Natural killer cell treated with Interleukin-12 subunit alpha and Interleukin-12 subunit beta and Interleukin-15 and Interleukin-18, amount 100 ng/mL, for 72 hours (primary cell): ENCODE measurements around the gene GNB1. TPM values are rescaled to one million over a fixed set of nuclear protein-coding genes. Genes with fewer than 3 reads are reported as not detected.

Experiments
- ATAC-seq, 2 donors: fragments of 150-1000 bp; cut with Tn5 transposase in 1 of 2; sonication (Bioruptor Pico), chemical (Tn5 transposase) in 1 of 2; 2 replicates each; pipeline ENCODE4 v1.10.0; 2021
- DNase-seq: peaks from one replicate; pipeline ENCODE4 v3.0.0; 2022; ENCODE audit warnings: low spot score
- H3K27ac Mint-ChIP-seq, 2 donors: 1 replicate in 1 of 2; 2 replicates in 1 of 2; pipeline ENCODE4 v1.8.0; 2022; ENCODE audit warnings: mixed read lengths in 2 of 2, mild to moderate bottlenecking in 1 of 2, moderate library complexity in 1 of 2
- H3K27me3 Mint-ChIP-seq, 2 donors: 1 replicate in 1 of 2; 2 replicates in 1 of 2; pipeline ENCODE4 v1.8.0; 2022; ENCODE audit warnings: mixed read lengths in 2 of 2
- H3K36me3 Mint-ChIP-seq: one replicate; pipeline ENCODE4 v1.8.0; 2022; ENCODE audit warnings: mixed read lengths
- H3K4me1 Mint-ChIP-seq, 2 donors: 1 replicate in 1 of 2; 2 replicates in 1 of 2; pipeline ENCODE4 v1.8.0; 2022; ENCODE audit warnings: low read depth in 2 of 2, mixed read lengths in 2 of 2, mild to moderate bottlenecking in 1 of 2
- H3K4me3 Mint-ChIP-seq: one replicate; pipeline ENCODE4 v1.8.0; 2022; ENCODE audit warnings: mixed read lengths
- H3K9me3 Mint-ChIP-seq: 2 replicates; pipeline ENCODE4 v1.8.0; 2022; ENCODE audit warnings: mixed read lengths
- total RNA-seq, 2 donors: library from RNA; stranded (reverse); gene quantifications; one replicate each; pipeline ENCODE4 v1.2.3, GENCODE V29; 2022

GNB1 gene
- total RNA-seq, 2 donors from 2014 or later: 361 to 446 TPM

DNA sequence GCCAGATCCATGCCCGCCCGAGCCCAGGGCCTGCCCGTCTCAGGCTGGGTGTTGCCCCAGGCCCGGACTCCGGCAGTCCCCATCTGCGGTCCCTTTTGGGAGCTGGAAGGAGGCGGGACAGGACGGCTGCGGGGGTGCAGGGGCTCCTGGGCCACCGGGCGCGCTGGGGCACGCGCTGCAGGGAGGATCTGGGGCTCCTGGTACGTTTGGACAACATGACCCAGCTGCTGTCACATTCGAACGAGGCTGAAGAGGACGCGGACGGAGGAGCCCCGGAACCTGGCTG is 17.6 kb upstream of the GNB1 start:
- Mint-ChIP-seq H3K27ac (no peak overlapping the region), H3K4me3 (peak overlapping the region; percentile 52), H3K9me3 (no peaks in the 10 kb centered on the region), H3K36me3 (no peaks in the 10 kb centered on the region), H3K27me3 (no peaks in the 10 kb centered on the region), H3K4me1 (peaks cover 13 to 16% of the 10 kb centered on the region in 2 donors)
- ATAC-seq: peak in 1 of 2 donors; percentile 7
- no peak for DNase-seq

DNA sequence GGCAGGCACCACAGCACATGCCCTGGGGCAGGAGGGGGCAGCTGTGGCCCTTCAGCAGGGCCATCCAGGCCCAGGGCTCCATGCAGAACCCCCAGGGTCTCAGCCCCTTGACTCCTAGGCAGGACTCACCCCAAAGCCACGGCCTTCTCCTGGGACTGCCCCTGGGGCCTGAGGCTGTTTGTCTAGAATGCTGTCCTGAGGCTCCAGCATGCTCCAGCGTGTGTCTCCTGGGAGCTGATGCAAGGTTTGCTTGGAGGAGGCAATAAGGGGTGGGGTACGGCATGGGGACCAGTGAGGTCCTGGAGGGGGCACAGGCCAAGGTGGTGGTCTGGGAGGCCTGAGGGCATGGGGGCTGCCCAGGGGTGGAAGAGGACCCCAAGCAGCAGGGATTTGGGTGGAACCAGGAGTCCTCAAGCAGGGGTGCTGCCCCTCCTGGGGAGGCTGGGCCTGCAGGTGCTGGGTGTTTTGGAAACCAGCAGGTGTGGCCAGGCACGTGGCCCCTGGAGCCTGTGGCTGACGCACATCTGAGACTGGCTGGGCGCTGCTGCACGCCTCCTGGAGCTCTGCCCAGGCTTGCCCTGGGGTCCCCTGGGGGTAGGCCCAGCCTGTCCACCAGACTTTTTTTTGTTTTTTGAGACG is 16.3 kb upstream of the GNB1 start:
- Mint-ChIP-seq H3K36me3 (no peaks in the 10 kb centered on the region), H3K4me1 (peaks cover 13 to 16% of the 10 kb centered on the region in 2 donors), H3K4me3 (no peak overlapping the region), H3K27me3 (no peaks in the 10 kb centered on the region), H3K9me3 (no peaks in the 10 kb centered on the region), H3K27ac (no peak overlapping the region)
- DNase-seq (peak; percentile 51), ATAC-seq (no peak)

DNA sequence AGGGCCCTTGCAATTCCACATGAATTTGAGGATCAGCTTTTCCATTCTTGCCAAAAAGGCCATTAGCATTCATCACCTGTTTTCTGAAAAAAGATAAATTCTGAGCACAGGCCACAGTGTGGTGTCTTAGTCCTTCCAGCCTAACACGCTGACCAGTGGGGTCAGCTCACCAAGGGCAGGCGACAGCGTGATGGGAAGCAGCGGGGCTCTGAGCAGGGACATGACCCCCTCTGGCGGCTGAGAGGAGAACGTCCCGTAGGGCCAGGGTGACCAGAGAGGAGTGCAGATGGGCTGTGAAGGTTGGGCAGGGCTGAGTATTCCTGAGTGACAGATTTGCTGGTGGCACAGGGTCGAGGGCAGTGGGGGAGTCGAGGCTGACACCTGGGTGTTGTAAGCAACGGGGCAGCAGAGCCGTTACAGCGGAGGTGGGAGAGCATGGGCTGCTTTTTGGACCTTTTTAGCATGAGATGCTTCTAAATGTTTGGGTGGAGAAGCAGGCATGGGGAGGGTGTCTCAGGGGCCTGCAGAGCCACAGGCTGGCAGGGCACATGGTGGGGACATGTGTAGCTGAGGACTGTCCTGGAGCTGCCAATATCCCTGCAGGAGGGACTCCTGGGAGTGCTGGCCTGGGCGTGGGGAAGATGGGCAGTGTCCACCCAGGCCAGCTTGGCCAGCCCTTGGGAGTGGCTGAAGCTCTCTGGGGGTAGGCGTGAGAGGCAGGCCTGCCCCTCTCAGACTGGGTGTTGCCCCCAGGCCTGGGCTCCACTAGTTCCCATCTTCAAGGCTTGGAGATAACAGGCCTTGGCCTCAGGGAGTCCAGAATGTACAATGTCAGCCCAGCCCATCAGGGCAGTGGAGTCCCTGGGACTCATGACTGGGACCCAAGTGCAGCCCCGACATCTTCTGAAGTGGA is 15.6 kb upstream of the GNB1 start:
- H3K9me3 Mint-ChIP-seq: no peaks in the 10 kb centered on the region
- peak; percentile 47 to 55 for ATAC-seq
- H3K36me3 Mint-ChIP-seq: no peaks in the 10 kb centered on the region
- H3K27ac Mint-ChIP-seq: peak overlapping the region in 1 of 2 donors; percentile 18
- H3K4me3 Mint-ChIP-seq: peak overlapping the region; percentile 47
- H3K4me1 Mint-ChIP-seq: peaks cover 13 to 16% of the 10 kb centered on the region in 2 donors
- H3K27me3 Mint-ChIP-seq: no peaks in the 10 kb centered on the region
- DNase-seq: peak; percentile 83

DNA sequence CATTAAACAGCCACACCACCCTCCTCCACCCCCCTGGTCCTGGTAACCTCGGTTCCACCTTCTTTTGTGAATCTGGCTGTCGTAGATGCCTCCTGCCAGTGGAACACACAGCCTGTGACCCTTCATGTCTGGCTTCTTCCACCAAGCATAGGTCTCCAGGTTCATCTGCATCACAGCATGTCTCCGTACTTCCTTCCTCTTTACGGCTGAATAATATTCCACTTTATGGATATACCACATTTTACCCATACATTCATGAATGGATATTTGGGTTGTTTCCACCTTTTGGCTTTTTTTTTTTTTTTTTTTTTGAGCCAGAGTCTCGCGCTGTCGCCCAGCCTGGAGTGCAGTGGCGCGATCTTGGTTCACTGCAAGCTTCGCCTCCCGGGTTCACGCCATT is 12.3 kb upstream of the GNB1 start:
- no peak overlapping the region for H3K4me3 Mint-ChIP-seq
- no peak overlapping the region for H3K27ac Mint-ChIP-seq
- peaks cover 5 to 7% of the 10 kb centered on the region in 2 donors for H3K4me1 Mint-ChIP-seq
- H3K36me3 Mint-ChIP-seq: no peaks in the 10 kb centered on the region
- no peaks in the 10 kb centered on the region for H3K9me3 Mint-ChIP-seq
- DNase-seq: no peak
- ATAC-seq: no peak
- H3K27me3 Mint-ChIP-seq: no peaks in the 10 kb centered on the region

DNA sequence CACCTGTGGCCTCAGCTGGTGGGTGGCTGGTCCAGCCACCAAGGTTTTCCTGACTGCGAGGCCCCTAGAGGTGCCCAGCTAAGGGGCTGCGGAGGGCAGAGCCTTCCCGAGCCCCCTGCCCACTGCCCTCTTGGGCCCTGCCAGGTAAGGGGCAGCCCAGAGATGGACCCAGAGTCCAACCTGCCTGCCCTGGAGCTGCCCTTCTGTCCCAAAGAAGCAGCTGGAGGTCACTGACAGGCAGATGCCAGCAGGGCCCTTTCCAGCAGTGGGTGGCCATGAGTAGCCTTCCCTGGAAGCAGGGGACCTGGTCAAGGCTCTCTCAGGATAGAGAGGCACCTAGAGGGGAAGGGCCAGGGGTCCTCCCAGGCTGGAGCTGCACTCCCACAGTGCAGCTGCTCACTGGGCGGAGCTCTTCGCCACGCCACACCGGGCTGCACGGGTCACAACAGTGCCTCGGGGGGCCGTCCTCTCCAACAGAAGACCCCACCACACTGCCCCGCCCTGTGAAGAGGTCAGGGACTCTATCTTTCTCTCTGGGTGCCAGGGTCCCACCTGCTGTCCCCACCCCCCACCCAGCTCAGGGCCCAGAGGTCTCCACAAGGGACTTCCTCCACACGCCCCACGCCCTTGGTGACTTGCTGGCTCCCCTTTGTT is 10.9 kb upstream of the GNB1 start:
- no peaks in the 10 kb centered on the region for H3K27me3 Mint-ChIP-seq
- H3K27ac Mint-ChIP-seq: no peak overlapping the region
- no peaks in the 10 kb centered on the region for H3K36me3 Mint-ChIP-seq
- no peak overlapping the region for H3K4me3 Mint-ChIP-seq
- peaks cover 5 to 7% of the 10 kb centered on the region in 2 donors for H3K4me1 Mint-ChIP-seq
- ATAC-seq (no peak), DNase-seq (no peak)
- H3K9me3 Mint-ChIP-seq: no peaks in the 10 kb centered on the region

DNA sequence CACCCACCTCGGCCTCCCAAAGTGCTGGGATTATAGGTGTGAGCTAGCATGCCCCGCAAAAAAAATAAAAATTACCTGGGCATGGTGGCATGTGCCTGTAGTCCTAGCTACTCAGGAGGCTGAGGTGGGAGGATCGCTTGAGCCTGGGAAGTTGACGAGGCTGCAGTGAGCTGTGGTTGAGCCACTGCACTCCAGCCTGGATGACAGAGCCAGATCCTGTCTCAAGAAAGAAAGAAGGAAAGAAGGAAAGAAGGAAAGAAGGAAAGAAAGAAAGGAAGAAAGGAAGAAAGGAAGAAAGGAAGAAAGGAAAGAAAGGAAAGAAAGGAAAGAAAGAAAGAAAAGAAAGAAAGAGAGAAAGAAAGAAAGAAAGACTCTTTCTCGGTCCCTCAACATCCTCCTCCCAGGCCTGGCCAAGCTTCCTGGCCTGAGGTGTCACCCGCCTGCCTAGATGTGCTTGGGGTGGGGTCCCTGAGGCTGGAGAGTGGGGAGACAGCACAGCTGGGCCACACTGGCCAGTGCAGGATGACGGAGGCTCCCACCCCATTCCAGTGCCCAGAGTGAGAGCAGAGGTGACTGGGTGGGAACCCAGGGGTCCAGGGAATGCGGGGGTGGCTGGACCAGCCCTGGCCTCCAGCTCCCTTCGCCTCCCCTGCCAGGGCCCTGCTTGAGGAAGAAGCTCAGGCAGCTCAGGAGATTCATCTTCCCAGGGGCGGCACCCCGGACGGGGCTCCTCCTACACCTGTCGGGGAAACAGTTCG is 10.2 kb upstream of the GNB1 start:
- Mint-ChIP-seq H3K4me1 (peaks cover 1 to 2% of the 10 kb centered on the region in 2 donors), H3K27ac (no peak overlapping the region), H3K9me3 (no peaks in the 10 kb centered on the region), H3K27me3 (no peaks in the 10 kb centered on the region), H3K4me3 (no peak overlapping the region), H3K36me3 (no peaks in the 10 kb centered on the region)
- DNase-seq (no peak), ATAC-seq (no peak)

DNA sequence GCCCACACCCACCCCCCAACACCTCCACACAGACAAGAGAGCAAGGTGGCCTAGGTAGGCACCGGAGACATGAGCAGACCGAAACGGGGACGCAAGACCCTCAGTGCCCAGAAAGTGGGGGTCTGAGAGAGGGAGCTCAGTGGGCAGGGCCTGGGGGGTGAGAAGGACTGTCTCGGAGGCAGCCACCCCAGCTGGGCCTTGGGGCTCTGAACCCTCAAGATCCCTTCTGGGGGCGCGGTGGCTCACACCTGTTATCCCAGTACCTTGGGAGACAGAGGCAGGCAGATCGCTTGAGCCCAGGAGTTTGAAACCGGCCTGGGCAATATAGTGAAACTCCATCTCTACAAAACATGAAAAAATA is 9.1 kb upstream of the GNB1 start:
- H3K36me3 Mint-ChIP-seq: no peaks in the 10 kb centered on the region
- peaks cover 0 to 2% of the 10 kb centered on the region in 2 donors for H3K27me3 Mint-ChIP-seq
- H3K4me1 Mint-ChIP-seq: peaks cover 0 to 4% of the 10 kb centered on the region in 2 donors
- no peak for ATAC-seq
- H3K27ac Mint-ChIP-seq: no peak overlapping the region
- no peaks in the 10 kb centered on the region for H3K9me3 Mint-ChIP-seq
- no peak overlapping the region for H3K4me3 Mint-ChIP-seq
- DNase-seq: no peak

DNA sequence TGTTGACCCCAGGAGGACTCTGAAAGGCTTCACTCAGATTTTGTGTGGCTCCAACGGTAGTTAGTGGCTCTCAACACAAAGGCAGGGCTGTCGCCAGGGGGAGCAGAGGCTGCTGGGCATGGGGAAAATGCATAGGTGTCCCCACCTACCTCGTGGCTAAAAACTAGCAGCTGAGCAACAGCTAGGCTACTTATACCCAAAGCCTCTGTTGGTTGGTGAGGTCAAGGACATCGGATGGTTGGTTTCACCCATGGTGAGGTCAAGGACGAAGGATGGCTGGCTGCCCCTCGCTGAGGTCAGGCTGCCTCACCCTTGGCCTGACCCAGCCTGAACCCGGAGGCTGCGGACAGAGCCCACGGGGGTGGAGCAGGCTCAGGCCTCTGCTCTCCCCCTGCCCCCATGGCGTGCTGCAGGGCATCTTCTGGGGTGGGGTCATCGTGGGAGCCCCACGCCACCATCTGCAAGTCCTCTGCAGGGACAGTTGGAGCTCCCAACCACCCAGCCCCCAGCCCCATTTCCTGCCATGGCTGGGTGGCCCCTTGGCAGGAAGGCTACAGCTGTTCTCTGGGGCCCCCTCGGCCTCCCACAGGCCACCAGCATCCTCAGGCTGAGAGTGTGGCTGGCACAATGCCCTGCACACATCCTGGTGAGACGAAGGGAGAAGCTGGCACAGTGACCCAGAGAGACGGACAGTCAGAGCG is 8.5 kb upstream of the GNB1 start:
- peaks cover 0 to 2% of the 10 kb centered on the region in 2 donors for H3K27me3 Mint-ChIP-seq
- H3K27ac Mint-ChIP-seq: no peak overlapping the region
- no peak overlapping the region for H3K4me3 Mint-ChIP-seq
- H3K4me1 Mint-ChIP-seq: peaks cover 0 to 9% of the 10 kb centered on the region in 2 donors
- DNase-seq: no peak
- H3K36me3 Mint-ChIP-seq: no peaks in the 10 kb centered on the region
- no peak for ATAC-seq
- H3K9me3 Mint-ChIP-seq: no peaks in the 10 kb centered on the region

DNA sequence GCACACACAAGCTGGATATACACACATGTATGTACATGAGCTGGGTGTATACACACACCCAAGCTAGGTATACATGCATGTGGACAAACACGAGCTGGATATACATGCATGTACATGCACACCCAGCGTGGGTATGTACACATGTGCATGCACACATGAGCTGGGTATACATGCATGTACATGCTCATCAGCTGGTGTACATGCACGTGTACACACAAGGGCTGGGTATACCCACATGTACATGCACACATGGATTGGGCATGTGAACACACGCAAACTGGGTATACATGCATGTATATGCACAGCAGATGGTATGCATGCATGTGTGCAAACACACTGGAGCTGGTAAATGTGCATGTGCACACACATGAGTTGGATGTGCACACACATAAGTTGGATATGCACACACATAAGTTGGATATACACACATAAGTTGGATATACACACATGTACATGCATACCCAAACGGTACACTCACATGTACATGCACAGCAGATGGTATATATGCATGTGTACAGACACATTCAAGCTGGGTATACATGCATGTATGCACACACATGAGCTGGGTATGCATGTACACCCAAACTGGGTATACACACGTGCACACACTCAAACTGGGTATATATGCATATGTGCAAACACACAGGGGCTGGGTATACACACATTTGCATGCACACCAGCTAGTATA is 7.5 kb upstream of the GNB1 start:
- Mint-ChIP-seq H3K36me3 (no peaks in the 10 kb centered on the region), H3K27ac (no peak overlapping the region), H3K27me3 (peaks cover 0 to 2% of the 10 kb centered on the region in 2 donors), H3K4me1 (peaks cover 0 to 10% of the 10 kb centered on the region in 2 donors), H3K9me3 (no peaks in the 10 kb centered on the region), H3K4me3 (no peak overlapping the region)
- ATAC-seq (no peak), DNase-seq (no peak)

DNA sequence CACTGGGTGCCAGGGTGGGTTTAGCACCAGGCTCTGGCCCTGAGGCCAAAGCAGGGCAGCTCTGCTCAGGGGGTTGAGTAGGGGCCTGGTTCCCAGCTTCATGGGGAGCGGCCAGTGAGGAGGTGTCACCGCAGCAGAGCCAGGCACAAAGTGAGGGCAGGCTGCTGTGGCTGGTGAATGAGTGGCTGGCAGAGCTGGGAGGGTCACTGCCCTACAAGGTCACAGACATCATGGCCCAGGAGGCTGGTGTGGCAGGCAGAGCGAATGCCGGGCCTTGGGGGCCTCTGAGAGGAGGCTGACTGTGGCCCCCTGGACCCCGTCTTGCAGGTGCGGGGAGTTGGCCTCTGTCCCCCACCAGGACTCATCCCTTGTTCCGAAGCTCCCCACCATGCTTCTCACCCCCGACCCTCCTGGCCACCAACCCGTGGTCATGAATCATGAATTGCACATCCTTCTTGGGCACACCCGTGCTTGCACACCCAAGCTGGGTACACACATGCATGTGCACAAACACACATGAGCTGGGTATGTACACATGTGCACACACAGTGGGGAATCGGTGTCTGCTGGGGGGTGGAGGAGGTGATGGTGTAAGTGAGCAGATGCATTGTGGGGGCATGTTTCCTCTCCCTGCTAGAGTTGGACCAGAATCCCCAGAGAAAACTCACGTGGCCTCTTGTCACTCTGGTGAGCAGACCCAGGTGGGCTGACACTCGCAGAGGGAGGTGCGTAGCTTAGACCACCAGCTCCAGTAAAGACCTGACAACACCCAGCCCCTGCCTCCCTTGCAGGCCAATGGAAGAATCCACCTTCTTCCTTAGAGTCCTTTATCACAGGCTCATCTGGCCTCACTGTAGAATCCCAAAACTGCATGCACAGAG is 4.8 kb upstream of the GNB1 start:
- Mint-ChIP-seq H3K27ac (no peak overlapping the region), H3K4me3 (no peak overlapping the region), H3K9me3 (no peaks in the 10 kb centered on the region), H3K4me1 (peaks cover 10 to 20% of the 10 kb centered on the region in 2 donors), H3K27me3 (peaks cover 0 to 2% of the 10 kb centered on the region in 2 donors), H3K36me3 (no peaks in the 10 kb centered on the region)
- DNase-seq: no peak
- no peak for ATAC-seq

DNA sequence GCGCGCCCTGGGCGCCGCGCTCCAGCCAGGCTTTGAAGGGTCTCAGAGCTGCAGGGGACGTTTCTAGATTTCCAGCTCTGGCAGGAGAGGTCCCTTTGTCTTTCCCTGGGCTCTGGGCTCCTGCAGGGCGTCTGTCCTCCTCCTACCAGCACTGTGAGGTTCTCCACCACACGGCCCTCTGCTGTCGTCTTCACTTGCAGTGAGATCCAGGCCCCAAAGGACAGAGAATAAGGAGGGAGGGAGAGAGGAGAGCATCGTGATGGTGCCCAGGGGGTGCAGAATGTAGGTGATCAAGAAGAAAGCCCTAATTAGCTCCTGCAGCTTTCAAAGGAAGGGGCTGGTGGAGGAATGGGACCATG is 4.2 kb upstream of the GNB1 start:
- Mint-ChIP-seq H3K27ac (peak overlapping the region in 1 of 2 donors; percentile 39), H3K4me1 (peaks cover 10 to 20% of the 10 kb centered on the region in 2 donors), H3K27me3 (peaks cover 0 to 2% of the 10 kb centered on the region in 2 donors), H3K9me3 (no peaks in the 10 kb centered on the region), H3K36me3 (no peaks in the 10 kb centered on the region), H3K4me3 (no peak overlapping the region)
- DNase-seq (no peak), ATAC-seq (no peak)
